K562 (cell line): ENCODE measurements around the gene KLHL29. TPM values are rescaled to one million over a fixed set of nuclear protein-coding genes. Genes with fewer than 3 reads are reported as not detected.

Source experiments
- RFX7 ChIP-seq: fragments of 250-450 bp; sonication (Bioruptor Pico); IDR thresholded peaks from 2 replicates; pipeline ENCODE4 v1.5.1; 2021; ENCODE audit warnings: mild to moderate bottlenecking
- ZKSCAN1 ChIP-seq: fragments of 150-350 bp; IDR thresholded peaks from 2 replicates; pipeline ENCODE4 v1.6.1; 2016; ENCODE audit warnings: low read depth, low read length
- ZNF445 ChIP-seq: fragments of 250-450 bp; sonication (Bioruptor Pico); IDR thresholded peaks from 2 replicates; pipeline ENCODE4 v1.4.0; 2020; ENCODE audit warnings: low read depth, mild to moderate bottlenecking, moderate library complexity
- polyA plus RNA-seq, 8 experiments: library from polyadenylated mRNA; depleted of rRNA in 4 of 8; stranded (reverse) in 5 of 8; unstranded in 3 of 8; fragments of >200 nt; fragmentation: Nextera tagmentation in 2 of 8; fragmentation: Illumina TruSeq in 1 of 8; extraction: Ambion mirVana in 2 of 8; extraction: Trizol in 1 of 8; gene quantifications; 2 replicates each; pipeline versions ENCODE4 v1.2.1 to v1.2.3, GENCODE V29; 2011 to 2014; ENCODE audit warnings: inconsistent platforms in 1 of 8, missing spikeins in 1 of 8
- total RNA-seq, 7 experiments: library from RNA; depleted of rRNA in 6 of 7; stranded (reverse); fragments of >200 nt in 6 of 7; fragmentation: Illumina TruSeq in 2 of 7; extraction: Trizol in 2 of 7; gene quantifications; 2 replicates each; pipeline versions ENCODE4 v1.2.1 to v1.2.3, GENCODE V29; 2011 to 2021; ENCODE audit warnings: low replicate concordance in 1 of 7
- TF ChIP-seq, protein P1 (sequence below), 2 experiments: fragments of 450-650 bp; formaldehyde crosslinking in 1 of 2; IDR thresholded peaks; 2 replicates each; pipeline versions ENCODE4 v1.4.0 to v1.6.1; 2014 to 2020; ENCODE audit warnings: mild to moderate bottlenecking in 2 of 2, borderline replicate concordance in 1 of 2, low read depth in 1 of 2
- TF ChIP-seq, protein P2 (sequence below): sonication (generic); formaldehyde crosslinking; IDR thresholded peaks from 2 replicates; pipeline ENCODE4 v1.8.1; 2022; ENCODE audit warnings: missing genetic modification reagents

KLHL29 gene
- total and polyA plus RNA-seq, 9 of the 15 experiments (the other 6 are each of a cell fraction or from before 2014, with no cell fraction given): 0.03 to 0.31 (median 0.08) TPM; not detected in 1

DNA sequence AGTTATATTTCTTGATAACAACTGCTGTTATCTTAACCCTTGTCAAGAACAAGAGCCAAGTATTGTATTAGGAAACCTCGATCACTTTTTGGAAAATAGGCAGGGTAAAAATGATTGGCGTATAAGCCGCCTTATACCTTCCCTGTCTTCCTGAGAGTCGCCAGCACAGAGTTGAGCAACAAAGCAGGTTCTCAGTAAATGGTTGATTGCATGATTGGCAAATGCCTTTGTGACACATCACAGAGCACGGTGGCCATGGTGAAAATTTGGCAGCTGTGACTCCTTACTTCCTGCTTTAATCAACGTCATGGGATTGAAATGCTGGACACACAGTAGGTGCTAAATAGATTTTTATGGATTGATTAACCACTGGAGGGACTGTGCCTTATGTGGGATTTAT, 3.9 kb upstream of the KLHL29 start (continued):
- TF ChIP-seq, protein P1, sequence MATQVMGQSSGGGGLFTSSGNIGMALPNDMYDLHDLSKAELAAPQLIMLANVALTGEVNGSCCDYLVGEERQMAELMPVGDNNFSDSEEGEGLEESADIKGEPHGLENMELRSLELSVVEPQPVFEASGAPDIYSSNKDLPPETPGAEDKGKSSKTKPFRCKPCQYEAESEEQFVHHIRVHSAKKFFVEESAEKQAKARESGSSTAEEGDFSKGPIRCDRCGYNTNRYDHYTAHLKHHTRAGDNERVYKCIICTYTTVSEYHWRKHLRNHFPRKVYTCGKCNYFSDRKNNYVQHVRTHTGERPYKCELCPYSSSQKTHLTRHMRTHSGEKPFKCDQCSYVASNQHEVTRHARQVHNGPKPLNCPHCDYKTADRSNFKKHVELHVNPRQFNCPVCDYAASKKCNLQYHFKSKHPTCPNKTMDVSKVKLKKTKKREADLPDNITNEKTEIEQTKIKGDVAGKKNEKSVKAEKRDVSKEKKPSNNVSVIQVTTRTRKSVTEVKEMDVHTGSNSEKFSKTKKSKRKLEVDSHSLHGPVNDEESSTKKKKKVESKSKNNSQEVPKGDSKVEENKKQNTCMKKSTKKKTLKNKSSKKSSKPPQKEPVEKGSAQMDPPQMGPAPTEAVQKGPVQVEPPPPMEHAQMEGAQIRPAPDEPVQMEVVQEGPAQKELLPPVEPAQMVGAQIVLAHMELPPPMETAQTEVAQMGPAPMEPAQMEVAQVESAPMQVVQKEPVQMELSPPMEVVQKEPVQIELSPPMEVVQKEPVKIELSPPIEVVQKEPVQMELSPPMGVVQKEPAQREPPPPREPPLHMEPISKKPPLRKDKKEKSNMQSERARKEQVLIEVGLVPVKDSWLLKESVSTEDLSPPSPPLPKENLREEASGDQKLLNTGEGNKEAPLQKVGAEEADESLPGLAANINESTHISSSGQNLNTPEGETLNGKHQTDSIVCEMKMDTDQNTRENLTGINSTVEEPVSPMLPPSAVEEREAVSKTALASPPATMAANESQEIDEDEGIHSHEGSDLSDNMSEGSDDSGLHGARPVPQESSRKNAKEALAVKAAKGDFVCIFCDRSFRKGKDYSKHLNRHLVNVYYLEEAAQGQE (IDR thresholded peaks at IDR 0.05; ENCODE audit: borderline replicate concordance): no peak
- TF ChIP-seq, protein P1 (CRISPR knock-in tag; IDR thresholded peaks at IDR 0.05; ENCODE audit: low read depth): no peak
- TF ChIP-seq, protein P2, sequence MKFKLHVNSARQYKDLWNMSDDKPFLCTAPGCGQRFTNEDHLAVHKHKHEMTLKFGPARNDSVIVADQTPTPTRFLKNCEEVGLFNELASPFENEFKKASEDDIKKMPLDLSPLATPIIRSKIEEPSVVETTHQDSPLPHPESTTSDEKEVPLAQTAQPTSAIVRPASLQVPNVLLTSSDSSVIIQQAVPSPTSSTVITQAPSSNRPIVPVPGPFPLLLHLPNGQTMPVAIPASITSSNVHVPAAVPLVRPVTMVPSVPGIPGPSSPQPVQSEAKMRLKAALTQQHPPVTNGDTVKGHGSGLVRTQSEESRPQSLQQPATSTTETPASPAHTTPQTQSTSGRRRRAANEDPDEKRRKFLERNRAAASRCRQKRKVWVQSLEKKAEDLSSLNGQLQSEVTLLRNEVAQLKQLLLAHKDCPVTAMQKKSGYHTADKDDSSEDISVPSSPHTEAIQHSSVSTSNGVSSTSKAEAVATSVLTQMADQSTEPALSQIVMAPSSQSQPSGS: no peak
- TF ChIP-seq ZNF445 (CRISPR knock-in tag) (no peak), ZKSCAN1 (peak; percentile 69; the same call in 1 of the 2 replicates), RFX7 (no peak)
